Measurements from ENCODE around the gene SCRT2.
"Not testable (repeated sequence)": the region's sequence is repeated elsewhere in the genome, so short reads cannot be mapped to it uniquely, and the experiment has no call there.

Gene SCRT2

GRCh38 chr20:675453-676314 is at the start of gene SCRT2:
TSS of gene SCRT2 (minus strand) at chr20:675802. CDS start at chr20:675601, 201 bp downstream.
- DNase-seq, result no peak

GRCh38 chr20:724797-725196 is 49.2 kb upstream of the SCRT2 start:
- DNase-seq, result not testable (repeated sequence)

GRCh38 chr20:723756-724155 is 48.2 kb upstream of the SCRT2 start:
- DNase-seq, result no peak

GRCh38 chr20:722822-723644 is 47.4 kb upstream of the SCRT2 start:
- DNase-seq, result no peak

DNA sequence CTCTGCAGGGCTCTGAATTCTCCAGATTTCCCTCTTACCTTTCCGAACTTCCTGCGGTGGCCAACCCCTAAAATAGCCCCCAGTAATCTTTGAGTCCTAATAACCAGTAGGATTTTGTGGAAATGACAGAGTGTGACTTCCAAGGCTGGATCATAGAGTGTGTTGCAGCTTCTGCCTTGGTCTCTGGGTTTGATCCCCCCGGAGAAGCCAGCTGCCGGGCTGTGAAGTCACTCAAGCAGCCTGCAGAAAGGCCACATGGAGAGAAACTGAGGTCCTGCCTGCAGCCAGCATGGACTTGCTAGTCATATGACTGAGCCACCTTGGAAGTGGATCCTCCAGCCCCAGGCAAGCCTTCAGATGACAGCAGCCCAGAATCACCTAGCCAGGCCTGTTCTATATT is 46.3 kb upstream of the SCRT2 start:
- DNase-seq, result no peak

DNA sequence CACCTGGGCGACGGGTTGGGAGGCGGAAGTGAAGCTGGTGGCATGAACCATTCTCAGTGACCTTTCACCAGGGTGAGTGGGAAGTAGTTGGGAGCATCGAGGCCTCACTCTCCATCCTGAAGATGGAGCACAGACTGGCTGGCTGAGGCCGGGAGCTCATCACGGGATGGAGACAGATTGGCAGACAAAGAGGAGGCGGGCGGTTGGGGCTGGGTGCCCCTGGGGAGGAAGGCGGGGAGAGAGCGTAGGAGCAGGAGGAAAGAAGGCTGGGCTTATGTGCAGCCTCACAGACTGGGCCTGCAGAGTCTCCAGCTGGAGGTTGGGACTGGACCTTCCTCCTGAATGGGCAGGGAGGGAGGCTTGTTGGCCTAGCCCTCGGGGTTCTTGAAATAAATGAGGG is 44.2 kb upstream of the SCRT2 start:
- DNase-seq, result no peak

DNA sequence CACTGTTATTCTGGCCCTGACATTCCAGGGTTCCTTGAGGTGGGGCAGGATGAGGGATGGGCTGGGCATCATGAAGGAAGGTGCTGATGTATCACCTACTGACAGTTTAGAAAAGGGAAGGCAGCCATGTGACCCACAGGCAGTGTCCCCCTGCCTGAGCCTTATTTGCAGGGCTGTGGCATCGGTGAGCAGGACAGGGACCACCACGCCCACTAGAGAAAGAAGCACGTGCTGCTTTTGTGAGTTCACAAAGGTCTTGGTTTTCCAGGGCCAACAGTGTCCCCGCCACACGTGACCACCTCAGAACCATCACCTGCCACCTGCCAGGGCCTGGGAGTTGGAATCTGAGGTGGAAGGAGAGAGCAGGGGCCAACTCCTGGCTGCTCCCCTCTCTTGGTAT is 43.5 kb upstream of the SCRT2 start:
- no peak for DNase-seq

- no peak for DNase-seq
Measured at GRCh38 chr20:717832-718231, 42.2 kb upstream of the SCRT2 start.

GRCh38 chr20:717271-717670 is 41.7 kb upstream of the SCRT2 start:
- DNase-seq, result no peak

DNA sequence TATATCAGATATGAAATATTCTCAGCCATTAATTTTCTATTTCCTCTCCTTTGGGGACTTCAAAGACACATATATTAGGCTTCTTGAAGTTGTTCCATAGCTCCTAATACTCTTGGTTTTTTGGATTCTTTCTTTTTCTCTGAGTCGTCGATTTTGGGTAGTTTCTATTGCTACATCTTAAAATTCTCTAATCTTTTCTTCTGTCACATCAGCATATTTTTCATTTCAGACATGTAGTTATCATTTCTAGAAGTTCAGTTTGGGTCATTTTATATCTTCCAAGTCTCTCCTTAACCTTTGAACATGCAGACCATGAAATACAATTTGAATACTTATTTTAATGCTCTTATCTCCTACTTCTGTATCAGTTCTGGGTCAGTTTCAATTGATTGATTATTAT is 38.9 kb upstream of the SCRT2 start:
- DNase-seq, result no peak

DNA sequence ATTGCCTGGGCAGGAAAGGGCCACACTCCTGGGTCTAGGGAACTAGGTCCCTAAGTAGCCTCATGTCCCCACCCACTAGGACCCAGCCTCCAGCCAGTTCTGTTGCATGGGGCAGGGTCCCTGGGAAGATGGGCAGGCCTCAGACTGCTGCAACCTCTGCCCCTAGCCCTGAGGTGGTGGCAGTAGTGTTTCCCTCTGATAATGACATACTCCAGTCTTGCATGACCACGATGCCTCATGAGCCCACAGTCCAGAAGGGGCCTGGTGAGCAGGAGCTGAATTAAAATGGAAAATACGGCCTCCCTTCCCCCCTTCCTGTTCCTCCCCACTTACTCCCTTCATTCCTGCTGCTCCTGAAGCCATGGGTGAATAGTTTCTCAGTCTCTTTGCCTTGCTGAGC is 36.0 kb upstream of the SCRT2 start:
- no peak for DNase-seq

DNA sequence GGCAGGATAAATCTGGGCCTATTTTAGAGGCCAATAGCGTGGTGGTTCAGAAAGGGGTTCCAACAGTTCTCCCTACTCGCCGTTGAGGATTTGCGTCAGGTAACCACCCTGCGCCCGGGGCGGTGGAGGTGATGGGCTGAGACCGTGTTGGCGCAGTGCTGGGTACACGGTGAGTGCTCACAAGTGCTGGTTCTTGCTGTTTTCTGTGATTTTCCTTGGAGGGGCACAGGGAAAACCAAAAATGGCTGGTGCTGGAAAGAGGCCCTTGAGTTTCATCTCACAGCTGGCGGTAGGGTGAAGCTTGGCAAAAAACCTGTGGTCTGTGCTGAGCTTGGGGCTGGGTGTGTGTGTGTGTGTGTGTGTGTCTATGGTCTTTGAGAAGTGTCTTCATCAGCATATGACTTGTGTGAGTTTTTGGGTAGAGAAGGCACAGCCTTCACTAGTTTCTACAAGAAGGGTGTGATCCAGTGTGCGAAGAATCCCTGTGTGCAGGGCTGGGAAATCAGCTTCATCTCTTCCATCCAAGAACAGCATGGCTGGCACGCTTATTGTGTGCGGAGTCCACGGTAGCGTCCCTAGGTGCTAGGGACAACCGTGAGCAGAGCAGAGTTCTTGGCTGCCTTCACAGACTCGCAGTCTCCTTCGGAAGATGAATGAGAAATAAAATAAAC is 35.3 kb upstream of the SCRT2 start:
- DNase-seq, result no peak

GRCh38 chr20:709991-710779 is 34.6 kb upstream of the SCRT2 start:
- no peak for DNase-seq

GRCh38 chr20:709423-709822 is 33.8 kb upstream of the SCRT2 start:
- no peak for DNase-seq

DNA sequence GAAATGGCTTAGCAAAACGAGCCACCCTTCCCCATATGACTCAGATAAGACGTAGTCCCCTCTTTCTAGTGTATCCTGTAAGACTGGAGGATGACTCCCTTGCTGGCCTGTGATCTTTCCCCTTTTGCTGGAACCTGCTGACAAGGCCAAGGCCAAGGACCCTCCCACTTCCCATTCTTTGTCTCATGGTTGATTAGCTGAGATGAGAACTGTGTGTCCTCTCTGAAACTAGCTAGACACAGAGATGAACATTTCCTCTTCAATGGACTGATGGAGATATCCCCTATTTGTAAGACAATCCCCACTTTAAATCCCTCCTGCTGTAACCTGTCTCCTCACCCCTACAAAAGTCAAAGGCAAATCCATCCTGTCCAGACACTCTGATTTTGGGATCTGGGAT is 33.4 kb upstream of the SCRT2 start:
- DNase-seq, result no peak

DNA sequence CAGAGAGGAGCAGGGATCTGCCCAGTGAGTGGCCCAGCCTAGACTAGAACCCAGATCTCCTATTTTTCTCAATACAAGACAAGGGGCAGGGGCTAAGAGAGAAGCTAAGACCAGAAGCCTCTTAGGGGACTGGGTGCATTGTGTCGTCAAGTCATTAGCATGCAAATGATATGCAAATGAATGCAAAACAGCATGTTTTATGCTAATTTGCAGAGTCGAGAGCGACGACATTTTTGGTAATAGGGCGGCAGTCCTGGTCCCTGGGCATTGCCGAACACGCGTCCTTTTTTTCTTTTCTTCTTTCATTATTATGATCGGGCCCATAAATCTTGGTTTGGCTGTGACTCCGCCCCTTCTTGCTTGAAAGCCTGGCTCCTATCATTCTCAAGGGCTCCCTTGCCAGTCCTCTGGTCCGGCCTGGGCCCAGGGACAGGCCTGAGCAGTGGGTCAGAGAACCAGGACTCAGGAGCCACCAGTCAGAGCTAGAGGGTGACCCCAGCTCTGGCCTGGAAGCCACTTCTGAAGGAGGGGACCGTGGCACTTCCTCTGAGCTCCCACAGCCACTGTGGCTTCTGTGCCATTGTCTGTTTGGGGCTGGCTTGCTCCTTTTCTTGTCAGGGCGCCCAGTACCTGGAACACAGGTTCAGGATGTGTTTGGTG is 32.0 kb upstream of the SCRT2 start:
- DNase-seq, result no peak

GRCh38 chr20:706366-706885 is 30.8 kb upstream of the SCRT2 start:
- no peak for DNase-seq

DNA sequence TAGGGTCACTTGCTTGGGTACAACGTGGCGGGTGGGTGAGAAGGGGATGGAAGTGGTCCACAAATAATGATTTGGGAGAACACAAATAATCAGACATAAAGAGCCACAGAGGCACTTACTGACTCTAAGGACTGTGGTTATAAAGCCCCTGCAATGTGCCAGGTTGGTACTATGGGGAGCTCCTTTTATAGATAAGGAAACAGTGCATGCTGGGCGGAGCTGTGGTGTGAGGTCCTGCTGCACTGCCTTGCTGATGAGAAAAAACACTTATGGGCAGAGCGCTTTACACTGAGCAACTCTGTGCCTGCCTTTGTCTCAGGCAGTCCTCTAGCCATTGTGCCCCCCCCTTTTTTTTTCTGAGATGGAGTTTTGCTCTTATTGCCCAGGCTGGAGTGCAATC is 29.1 kb upstream of the SCRT2 start:
- DNase-seq, result no peak

DNA sequence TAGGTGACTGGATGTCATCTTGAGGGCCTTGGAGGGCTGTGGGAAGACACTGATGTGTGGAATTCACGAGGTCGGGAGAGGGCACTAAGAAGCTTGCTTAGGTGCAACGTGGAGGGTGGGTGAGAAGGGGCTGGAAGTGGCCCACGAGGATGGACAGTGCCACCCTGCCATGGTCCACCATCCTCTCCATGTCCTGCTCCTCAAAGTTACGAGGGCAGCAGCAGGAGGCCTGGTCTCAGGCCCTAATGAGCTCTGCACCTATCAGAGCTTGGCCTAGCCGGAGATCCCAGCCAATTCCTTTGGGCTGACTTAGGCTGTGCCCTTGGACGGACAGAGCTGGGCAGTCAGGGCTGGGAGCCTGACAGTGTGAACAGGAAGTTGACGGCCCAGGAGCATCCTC is 27.8 kb upstream of the SCRT2 start:
- no peak for DNase-seq

- no peak for DNase-seq
Measured at GRCh38 chr20:703006-703405, 27.4 kb upstream of the SCRT2 start.

- no peak for DNase-seq
Measured at GRCh38 chr20:701401-702129, 26.0 kb upstream of the SCRT2 start.

Measured in NCI-H226 (cell line).